DMS79 (cell line): Measurements from ENCODE around the gene OBP2A.
"Not testable (repeated sequence)": the region's sequence is repeated elsewhere in the genome, so short reads cannot be mapped to it uniquely, and the experiment has no call there.

ENCODE experiments used
- DNase-seq: peaks from one replicate; lab custom pipeline; 2025; lab: John Stamatoyannopoulos, UW

OBP2A gene

DNA sequence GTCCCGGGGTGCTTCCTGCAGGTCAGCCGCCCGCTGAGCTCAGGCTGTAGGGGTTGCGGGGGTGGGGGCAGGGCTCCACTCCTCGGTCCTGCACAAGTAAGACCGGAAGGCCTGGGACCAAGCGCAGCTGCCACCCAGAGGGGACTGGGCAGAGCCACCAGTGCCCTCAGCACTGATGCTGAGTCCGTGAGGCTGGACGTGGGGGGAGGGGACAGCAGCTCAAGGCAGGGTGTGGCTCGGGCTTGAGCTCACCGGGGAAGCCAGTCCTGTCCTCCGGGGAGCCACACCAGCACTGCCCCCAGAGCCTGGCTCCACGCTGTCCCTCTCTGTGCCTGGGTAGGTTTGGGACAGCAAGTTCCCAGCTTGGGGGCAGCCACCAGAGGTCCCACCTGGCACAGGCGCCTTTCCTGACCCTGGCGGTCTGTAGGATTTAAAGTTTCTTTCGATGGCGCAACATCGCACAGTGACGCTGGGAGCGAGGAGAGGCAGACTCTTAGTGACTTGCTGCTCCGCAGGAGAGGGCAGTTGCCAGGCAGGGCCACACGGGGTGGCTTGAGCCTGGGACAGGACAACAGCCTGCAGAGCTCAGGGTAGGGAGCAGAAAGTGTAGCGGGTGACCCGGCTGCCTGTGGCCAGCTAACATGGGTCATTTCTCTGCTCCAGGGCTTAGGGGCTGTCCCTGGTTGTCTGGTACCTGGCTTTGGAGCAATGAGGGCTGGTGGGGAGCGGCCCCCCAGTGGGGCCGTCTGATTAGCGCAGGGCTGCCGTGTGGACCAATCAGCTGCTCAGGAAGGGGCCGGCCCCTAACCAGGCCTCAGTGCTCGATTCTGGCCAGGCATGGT, 19.0 kb upstream of the OBP2A start:
- DNase-seq: no peak

- DNase-seq: not testable (repeated sequence)
Measured at GRCh38 chr9:135528842-135529435, 17.0 kb upstream of the OBP2A start.

GRCh38 chr9:135530146-135530545, 15.8 kb upstream of the OBP2A start:
- no peak for DNase-seq

- no peak for DNase-seq
Measured at GRCh38 chr9:135531096-135531495, 14.8 kb upstream of the OBP2A start.

GRCh38 chr9:135533113-135533512, 12.8 kb upstream of the OBP2A start:
- DNase-seq: no peak

GRCh38 chr9:135533674-135534073, 12.3 kb upstream of the OBP2A start:
- DNase-seq: no peak

DNA sequence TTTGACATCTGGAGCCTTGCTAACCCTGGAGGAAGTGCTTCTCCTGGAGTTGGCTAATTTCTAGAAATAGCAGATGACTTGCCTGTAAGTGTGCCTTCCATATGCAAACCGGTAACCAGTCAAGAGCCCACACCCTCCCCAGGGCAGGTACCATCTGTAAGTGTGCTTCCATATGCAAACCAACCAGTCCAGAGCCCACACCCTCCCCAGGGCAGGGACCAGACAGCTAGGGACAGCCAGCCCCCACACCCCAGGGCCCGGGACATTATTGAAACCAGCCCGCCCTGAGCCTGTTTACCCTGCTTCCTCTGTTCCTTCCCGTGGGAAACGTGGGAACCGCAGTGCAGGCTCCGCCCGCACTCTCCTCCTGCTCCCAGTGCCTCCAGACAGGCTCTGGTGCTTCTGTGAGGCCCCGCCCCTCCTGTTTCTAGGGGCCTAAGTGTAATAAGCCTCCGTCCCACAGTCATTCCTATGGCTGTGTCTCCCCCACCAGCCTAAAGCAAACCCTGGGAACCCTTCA, 11.7 kb upstream of the OBP2A start:
- DNase-seq: not testable (repeated sequence)

- DNase-seq: not testable (repeated sequence)
Measured at GRCh38 chr9:135534826-135535225, 11.1 kb upstream of the OBP2A start.

DNA sequence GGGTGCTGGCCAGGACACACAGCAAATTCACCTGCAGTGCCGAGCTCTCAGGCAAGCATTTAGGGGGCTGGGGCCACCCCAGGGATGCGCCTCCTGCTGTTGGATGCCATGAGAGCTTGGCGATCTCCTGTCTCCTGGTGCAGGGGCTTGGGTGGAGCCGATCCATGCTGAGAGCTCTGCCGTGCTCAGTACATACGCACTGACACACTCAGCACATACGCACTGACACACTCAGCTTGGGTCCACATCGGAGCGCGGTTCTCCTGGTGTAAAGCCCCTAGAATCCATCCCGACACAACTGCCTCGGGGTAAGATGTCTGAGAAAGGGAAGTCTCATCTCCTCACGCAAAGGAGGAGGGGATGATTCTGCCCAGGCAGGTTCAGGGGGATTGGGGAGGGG, 10.3 kb upstream of the OBP2A start:
- not testable (repeated sequence) for DNase-seq

DNA sequence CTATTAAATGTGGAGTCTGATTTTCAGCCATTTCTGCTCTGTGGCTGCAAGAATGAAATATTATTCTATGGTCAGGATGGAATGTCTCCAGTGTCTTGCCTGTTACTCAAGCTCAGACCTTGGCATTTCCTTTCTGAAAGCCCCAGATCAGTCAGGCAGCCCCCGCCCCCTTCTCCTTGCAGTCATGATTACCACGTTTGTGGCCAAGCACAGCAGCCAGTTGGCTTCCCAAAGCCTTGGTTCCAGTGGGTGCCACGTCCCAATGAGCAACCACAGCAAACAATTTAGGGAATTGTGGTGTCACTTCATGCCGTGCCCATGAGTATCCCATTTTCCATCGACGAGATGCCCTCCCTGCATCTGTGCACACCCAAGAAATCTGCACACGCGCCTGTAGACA, 9.7 kb upstream of the OBP2A start:
- DNase-seq: no peak

- peak; percentile 5 for DNase-seq
Measured at GRCh38 chr9:135543262-135543894, 2.5 kb upstream of the OBP2A start.

- peak; percentile 51 for DNase-seq
Measured at GRCh38 chr9:135544981-135545635, 818 bp upstream of the OBP2A start.

GRCh38 chr9:135546792-135547617, 1.1 kb downstream of the OBP2A start:
- DNase-seq: not testable (repeated sequence)

GRCh38 chr9:135547756-135548736, 2.1 kb downstream of the OBP2A start:
- no peak for DNase-seq

GRCh38 chr9:135549478-135550343, 3.8 kb downstream of the OBP2A start:
- not testable (repeated sequence) for DNase-seq

- DNase-seq: no peak
Measured at GRCh38 chr9:135550344-135550918, 4.5 kb downstream of the OBP2A start.

GRCh38 chr9:135551031-135551430, 5.1 kb downstream of the OBP2A start:
- no peak for DNase-seq

DNA sequence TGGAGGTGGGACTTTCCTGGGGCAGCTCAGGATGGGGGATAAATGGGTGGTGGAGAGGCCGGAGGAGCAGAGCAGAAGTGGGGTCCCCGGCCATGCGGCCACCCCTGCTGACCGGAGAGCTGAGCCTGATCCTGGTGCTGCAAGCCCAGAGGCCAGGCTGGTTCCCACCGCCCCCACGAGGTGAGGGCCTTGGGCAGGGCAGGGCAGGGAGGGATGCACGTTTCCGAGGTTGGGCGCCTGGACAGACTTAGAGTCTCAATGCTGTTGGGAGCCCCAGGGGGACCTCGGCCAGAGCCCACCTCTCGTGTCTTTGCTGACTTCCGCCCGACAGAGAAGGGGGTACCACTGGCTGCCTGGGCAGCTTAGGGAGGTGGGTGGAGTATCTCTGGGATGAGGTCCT, 5.5 kb downstream of the OBP2A start:
- no peak for DNase-seq
